UCSD-AML1 (cell line): Measurements from ENCODE around the gene RPL6.
A peak's percentile ranks its signal among the peaks of the same experiment; 100 is the strongest.
"Not testable (repeated sequence)": the region's sequence is repeated elsewhere in the genome, so short reads cannot be mapped to it uniquely, and the experiment has no call there.

Source experiments
- DNase-seq: peaks from one replicate; lab custom pipeline; 2025; ENCODE audit not compliant: unreplicated experiment; lab: John Stamatoyannopoulos, UW

Gene RPL6

DNA sequence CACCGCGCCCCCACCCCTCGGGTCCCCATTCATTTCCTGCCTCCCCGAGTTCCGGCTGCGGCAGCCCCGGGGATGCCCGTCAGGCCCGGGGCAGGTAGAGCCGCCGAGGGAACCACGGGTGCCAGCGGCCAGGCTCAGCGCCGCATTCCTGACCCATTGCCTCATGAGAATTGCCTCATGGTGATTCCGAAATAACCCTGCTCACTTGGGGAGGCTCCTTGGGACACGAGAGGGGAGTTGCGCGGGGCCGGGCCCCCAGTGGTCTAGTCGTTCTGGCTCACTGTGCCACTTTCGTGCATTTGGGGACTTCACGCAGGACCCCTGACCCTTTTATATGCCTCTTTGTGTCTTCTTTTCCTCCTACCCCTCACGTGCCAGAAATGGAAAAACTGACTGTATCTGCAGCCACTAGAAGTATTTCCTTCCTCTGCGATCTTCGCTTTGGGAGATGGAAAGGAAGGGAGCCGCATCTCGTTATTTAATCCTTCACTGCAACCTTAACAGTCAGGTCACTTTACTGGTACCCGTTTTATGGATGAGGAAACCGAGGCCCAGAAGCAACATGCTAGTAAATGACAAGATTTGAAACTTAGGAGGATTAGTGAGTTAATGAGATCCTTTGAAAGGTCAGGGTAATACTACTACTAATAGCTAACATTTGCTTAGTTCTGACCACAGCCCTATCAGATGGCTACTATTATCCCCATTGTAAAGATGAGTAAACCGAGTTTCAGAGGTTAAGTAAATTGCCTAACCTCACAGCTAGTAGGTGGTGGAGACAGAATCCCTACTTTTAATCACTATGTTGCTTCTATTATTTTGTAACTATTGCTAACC lies 10.1 kb upstream of the RPL6 start:
- no peak for DNase-seq

DNA sequence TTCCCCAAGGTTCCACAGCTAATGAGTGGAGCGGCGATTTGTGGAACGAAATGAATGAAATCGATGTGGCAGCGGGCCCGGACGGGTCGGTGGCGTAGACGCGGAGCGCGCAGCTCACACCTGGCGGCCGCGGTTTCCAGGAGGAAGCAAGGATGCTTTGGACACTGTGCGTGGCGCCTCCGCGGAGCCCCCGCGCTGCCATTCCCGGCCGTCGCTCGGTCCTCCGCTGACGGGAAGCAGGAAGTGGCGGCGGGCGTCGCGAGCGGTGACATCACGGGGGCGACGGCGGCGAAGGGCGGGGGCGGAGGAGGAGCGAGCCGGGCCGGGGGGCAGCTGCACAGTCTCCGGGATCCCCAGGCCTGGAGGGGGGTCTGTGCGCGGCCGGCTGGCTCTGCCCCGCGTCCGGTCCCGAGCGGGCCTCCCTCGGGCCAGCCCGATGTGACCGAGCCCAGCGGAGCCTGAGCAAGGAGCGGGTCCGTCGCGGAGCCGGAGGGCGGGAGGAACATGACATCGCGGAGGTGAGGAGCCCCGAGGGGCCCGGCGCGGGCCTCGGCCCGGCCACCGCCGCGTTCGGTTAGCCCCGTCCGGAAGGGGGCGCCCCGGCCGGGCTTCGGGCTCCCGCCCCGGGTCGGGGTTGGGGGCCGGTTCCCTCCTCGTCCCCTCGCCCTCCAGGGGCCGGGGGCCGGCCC lies 9.3 kb upstream of the RPL6 start, which contains the start of gene PTPN11:
Gene PTPN11, plus strand, starts transcription at position 340 of the 689 bp plus-strand sequence. Its CDS starts 165 bp downstream, at position 505.
- DNase-seq, result peak; percentile 89

DNA sequence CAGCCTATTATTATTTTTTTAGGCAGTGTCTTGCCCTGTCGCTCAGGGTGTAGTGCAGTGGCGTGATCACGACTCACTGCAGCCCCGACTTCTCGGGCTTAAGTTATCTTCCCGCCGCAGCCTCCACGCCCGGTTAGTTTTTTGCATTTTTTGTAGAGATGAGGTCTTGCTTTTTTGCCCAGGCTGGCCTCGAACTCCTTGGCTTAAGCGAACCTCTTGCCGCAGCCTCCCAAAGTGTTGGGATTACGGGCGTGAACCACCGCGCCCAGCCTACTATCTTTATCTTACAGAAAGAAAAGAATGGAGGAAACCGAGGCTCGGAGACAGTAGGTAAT lies 8.8 kb upstream of the RPL6 start:
- no peak for DNase-seq

DNA sequence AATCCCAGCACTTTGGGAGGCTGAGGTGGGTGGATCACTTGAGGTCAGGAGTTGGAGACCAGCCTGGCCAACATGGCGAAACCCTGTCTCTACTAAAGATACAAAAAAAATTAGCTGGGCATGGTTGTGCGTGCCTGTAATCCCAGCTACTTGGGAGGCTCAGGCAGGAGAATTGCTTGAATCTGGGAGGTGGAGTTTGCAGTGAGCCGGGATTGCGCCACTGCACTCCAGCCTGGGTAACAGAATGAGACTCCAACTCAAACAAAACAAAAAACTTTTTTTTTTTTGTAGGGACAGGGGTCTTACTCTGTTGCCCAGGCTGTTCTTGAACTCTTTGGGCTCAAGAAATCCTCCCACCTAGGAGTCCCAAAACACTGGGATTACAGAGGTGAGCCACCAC lies 6.1 kb upstream of the RPL6 start:
- not testable (repeated sequence) for DNase-seq

DNA sequence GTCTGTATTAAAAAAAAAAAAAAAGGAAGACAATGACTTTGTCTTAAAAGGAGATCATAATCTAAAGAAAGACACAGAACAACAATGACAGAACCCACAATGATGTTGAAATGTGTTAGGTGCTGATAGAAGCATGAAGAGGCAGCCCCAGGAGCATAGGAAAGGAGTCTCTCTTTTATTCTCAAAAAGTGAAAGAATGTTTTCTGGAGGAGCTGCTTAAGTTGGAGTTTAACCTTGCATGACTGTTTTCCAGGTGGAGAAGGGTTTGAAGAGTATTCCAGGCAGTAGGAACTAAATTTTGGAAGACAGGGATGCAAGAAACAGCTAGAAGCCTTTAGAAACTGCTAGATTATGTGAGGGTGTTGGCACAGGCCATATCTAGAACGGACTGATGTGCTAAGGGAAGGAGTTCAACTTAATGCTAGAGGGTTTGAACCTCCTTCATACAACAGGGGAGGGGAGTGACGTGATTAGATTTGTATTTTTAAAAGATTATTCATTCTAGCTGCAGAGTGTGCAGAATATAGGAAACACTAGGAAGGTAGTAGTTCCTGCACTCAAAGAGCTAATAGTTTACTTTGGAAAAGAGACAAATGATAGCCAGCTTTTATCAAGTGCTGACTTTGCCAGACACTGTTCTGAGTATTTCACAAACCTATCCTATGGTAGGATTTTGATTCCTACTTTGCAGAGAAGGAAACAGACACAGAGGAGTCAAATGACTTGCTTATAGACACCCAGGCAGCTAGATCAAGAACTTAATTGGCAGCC lies 4.6 kb upstream of the RPL6 start:
- DNase-seq, result no peak

DNA sequence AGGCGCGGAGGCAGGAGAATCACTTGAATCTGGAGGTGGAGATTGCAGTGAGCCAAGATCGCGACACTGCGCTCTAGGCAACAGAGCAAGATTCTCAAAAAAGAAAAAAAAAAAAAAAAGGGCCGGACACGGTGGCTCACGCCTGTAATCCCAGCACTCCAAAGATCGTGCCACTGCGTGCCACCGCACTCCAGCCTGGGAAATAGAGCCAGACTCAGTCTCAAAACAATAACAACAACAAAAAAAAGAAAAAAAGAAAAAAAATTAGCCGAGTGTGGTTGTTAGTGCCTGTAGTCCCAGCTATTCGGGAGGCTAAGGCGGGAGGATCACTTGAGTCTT lies 470 bp upstream of the RPL6 start:
- no peak for DNase-seq

DNA sequence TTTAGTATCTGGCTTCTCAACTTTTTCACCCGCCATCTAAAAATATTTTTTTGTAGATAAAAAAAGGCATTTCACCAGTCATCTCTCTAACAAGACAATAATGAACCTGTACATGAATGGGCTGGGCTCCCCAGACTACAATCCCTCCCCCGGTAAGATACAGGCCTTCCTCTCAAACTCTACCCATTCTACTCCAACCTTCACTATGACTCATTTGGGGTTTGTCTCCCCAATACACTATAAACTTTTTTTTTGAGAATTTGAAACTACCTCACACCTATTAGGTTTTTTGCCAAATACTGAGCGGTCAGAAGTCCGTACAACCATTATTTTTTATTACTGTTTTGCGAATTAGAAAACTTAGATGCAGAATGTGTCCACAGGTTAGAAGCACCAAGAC lies 784 bp downstream of the RPL6 start:
- DNase-seq, result no peak

DNA sequence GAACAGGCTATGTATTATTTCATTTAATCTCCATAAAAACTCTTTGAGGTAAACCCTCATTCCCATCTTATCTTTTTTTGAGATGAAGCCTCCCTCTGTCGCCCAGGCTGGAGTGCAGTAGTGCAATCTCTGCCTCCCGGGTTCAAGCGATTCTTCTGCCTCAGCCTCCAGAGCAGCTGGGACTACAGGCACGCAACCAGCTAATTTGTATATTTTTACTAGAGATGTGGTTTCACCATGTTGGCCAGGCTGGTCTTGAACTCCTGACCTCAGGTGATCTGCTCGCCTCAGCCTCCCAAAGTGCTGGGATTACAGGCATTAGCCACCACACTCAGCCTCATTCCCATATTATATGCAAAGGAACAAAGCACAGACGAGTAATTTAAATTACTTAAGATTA lies 1.7 kb downstream of the RPL6 start:
- DNase-seq, result not testable (repeated sequence)

DNA sequence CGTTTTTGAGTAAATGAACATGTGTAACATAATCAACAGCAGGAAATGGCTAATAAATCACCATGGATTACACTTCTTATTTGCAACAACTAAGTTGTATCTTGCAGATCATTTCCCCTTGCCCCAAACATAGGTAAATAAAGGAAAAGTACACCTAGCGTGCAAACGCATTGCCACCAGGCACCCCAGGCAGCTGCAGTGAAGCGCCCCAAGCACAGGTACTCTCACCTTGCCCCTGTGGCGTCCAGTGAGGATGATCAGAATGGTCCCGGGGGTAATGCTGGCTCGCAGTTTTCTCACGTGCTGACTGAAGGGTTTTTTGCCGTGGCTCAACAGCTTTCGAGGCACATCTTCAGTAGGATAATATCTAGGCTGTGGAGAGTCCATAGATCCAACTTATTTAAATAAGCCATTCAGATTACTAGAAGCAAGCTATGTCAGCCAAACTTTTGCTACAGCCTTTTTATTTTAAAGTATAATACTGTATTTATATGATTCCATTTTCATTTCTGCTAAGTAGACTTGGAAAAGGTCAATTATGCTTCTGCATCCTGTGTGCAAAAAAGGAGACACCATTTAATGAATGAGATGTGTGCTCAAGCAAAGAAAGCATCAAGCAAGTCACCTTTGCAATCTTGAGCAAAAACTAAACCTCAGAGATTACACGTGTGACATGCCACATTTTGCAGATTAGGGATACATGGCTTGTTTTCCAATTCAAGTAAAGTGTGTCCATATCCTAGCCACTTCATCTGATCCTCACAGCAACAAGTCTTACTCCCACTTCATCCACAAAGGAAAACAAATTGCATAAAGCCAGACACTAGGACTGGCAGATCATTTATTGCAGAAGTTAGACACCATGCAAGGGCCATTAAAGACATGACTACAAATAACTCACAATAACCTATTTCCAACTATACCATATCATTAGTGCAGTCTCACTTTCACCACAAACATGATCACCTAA lies 2.6 kb downstream of the RPL6 start:
- no peak for DNase-seq

DNA sequence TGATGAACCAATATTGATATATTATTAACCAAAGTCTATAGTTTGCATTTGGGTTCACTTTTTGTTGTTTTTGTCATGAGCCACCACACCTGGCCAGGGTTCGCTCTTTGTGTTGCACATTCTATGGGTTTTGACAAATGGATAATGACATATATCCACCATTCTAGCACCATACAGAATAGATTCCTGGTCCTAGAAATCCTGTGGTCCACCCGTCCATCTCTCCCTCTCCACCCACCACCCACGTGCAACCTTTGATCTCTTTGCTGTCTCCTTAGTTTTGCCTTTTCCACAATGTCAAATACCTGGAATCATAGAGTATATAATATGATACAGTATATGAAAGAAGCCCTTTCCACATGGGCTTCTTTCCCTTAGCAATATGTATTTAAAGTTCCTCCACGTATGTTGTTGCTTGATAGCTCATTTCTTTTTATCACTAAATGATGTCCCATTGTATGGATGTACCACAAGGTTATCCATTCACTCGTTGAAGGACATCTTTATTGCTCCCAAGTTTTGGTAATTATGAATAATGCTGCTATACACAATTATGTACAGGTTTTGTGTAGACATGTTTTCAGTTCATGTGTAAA lies 7.4 kb downstream of the RPL6 start:
- DNase-seq, result no peak

DNA sequence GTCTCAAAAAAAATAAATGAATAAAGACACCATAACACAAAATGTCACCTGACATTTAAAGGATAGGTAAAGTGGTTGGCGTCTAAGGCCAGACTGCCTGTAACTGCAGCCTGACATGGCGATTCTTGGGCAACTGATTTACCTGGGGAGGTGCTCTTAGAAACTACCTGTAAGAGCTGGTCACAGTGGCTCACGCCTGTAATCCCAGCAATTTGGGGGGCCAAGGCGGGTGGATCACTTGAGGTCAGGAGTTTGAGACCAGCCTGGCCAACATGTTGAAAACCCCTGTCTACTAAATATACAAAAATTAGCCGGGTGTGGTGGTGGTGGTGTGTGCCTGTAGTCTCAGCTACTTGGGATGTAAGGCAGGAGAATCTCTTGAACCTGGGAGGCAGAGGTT lies 8.4 kb downstream of the RPL6 start:
- DNase-seq, result no peak

DNA sequence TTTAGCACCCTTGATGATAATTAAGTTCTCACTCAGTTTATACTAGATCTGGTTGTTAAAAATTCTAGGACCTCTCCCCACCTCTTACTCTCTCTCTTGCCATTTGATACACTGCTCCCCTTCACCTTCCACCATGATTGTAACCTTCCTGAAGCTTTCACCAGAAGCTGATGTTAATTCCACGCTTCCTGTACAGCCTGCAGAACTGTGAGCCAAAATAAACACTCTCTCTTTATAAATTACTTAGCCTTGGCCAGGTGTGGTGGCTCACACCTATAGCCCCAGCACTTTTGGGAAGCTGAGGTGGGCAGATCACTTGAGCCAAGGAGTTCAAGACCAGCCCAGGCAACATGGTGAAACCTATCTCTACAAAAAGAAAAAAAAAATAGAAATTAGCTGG lies 16.1 kb downstream of the RPL6 start:
- no peak for DNase-seq

DNA sequence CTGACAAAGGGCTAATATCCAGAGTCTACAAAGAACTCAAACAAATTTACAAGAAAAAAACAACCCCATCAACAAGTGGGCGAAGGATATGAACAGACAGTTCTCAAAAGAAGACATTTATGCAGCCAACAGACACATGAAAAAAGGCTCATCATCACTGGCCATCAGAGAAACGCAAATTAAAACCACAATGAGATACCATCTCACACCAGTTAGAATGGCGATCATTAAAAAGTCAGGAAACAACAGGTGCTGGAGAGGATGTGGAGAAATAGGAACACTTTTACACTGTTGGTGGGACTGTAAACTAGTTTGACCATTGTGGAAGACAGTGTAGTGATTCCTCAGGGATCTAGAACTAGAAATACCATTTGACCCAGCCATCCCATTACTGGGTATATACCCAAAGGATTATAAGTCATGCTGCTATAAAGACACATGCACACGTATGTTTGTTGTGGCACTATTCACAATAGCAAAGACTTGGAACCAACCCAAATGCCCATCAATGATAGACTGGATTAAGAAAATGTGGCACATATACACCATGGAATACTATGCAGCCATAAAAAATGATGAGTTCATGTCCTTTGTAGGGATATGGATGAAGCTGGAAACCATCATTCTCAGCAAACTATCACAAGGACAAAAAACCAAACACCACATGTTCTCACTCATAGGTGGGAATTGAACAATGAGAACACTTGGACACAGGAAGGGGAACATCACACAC lies 19.3 kb downstream of the RPL6 start:
- not testable (repeated sequence) for DNase-seq

DNA sequence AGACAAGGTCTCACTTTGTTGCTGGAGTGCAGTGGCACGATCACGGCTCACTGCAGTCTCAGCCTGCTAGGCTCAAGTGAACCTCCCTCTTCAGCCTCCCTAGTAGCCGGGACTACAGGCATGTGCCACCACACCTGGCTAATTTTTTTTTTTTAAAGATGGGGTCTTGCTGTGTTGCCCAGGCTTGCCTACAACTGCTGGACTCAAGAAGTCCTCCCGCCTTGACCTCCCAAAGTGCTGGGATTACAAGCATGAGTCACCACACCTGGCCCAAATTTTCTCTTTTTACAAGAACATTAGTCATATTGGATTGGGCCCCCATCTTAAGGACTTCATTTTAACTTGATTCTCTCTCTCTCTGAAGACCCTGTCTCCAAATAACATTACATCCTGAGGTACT lies 20.2 kb downstream of the RPL6 start:
- no peak for DNase-seq

DNA sequence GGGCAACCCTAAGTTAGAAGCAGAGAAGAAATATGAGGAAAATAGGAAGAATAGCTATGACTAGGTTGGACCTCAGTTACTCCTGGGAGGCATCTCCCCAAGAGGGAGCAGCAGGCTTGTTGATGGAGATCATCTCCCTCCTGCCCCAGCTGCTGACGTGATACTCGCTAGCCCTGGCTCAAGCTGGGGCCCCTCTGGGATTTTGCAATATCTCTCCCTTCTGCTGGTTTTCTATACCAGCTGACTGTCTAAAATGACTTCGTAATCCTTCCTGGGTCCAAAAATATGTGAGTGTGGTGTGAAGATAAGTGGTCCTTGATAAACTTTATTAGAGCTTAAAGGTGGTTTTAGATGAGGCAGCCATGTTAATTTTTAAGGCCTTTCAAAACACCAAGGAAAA lies 22.7 kb downstream of the RPL6 start:
- DNase-seq, result no peak

DNA sequence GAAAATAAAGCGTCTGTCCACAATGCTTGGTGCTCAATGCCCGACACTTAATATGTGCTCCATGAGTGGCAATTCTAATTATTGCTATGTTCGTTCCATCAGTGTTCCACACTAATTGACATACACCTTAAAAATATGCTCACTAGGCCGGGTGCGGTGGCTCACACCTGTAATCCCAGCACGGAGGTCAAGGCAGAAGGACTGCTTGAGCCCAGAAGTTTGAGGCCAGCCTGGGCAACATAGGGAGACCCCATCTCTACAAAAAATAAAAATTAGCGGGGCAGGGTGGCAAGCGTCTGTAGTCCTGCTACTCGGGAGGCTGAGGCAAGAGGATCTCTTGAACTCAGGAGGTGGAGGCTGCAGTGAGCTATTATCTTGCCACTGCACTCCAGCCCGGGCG lies 26.5 kb downstream of the RPL6 start:
- DNase-seq, result no peak

DNA sequence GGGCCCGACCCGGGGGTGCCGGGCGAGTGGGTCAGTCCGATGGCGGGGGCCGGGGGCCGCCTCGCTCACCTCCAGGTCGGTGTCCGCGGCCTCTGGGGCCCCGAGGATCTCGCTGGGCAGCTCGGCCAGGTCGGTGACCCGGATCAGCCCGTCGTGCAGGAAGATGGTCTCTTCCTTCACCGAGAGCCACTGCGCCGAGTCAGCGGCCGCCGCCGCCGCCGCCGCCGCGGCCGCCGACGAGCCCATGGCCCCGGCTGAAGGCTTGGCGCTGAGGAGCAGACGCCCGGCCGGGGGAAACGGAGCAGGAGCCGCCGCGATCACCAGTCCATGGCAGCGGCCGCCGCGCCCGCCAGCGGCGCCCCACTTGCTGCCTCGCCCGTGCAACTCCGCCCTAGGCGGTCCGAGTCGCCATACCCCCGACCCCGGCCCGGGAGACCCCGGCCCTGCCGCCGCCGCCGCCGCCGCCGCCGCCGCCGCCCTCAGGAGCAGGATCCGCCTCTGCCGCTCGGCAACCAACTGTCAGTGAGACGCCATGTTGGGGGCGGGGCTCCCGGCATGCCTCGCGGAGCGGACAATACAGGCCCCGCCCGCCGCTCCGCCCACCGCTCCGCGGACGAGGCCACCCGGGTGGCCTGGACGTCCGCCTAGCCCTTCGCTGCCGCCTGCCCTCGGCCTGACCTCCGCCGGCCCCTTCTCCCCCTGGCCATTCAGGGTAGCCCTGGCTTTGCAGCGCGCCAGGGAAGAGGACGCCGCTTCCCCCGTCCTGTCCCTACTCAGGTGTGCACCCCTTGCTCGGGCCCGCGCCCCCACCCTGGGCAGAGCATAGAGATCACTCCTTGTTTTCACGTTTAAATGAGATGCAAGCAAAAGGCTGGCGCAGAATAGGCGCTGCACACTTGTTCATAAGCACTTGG lies 27.3 kb downstream of the RPL6 start, which contains the start of gene HECTD4:
Gene HECTD4, minus strand, starts transcription at position 549 of the 914 bp plus-strand sequence. Its CDS starts 303 bp downstream, at position 246.
- DNase-seq, result peak; percentile 94

DNA sequence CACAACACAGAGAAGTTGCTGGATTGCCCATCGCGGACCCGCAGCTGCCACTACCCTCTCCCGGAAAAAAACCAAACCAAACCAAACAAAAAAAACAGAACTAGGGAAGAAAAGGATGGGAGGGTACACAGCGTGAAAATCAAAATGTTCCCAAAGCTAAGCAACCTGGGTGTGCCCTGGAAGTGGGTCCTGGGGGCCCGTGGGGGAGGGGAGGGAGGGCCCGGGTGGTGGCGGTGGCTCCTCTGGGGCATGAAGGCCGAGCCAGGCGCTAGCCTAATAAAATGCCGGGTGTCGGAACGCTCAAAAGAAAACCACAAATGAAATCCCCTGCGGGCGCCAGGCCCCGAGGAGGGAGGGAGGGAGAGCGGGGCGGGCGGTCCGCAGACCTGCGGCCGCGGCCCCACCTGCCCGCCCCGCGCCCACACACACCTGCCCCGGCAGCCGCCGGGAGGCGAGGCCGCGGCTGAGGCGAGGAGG lies 28.0 kb downstream of the RPL6 start:
- peak; percentile 42 for DNase-seq
